ENCODE results near the gene KSR1.

- TF ChIP-seq EZH2 (IDR thresholded peaks at IDR 0.05; ENCODE audit: low read depth, unreplicated experiment) (no peak), CTCF (conservative IDR thresholded peaks at IDR 0.05; ENCODE audit: low read depth in 2 of 2) (no peak), REST (IDR thresholded peaks at IDR 0.05; ENCODE audit: unreplicated experiment) (no peak), POLR2AphosphoS5 (IDR thresholded peaks at IDR 0.05; ENCODE audit: low read depth) (no peak), EZH2phosphoT487 (IDR thresholded peaks at IDR 0.05; ENCODE audit: unreplicated experiment) (no peak), JUNB (IDR thresholded peaks at IDR 0.05; ENCODE audit: unreplicated experiment) (no peak)
These were observed 15.3 kb downstream of the KSR1 start for GRCh38 chr17:27471321-27472269.
